LNCaP clone FGC (cell line): Measurements from ENCODE around the gene NRP1.
"Not testable (repeated sequence)": the region's sequence is repeated elsewhere in the genome, so short reads cannot be mapped to it uniquely, and the experiment has no call there.

Source experiments
- DNase-seq: peaks from one replicate; pipeline ENCODE4 v3.0.0-alpha.2; 2011; ENCODE audit warnings: low read depth
- H3K4me3 ChIP-seq: 2 replicates; pipeline ENCODE4 v1.5.1; 2011; ENCODE audit warnings: mild to moderate bottlenecking, low read depth, low read length, control low read depth
- CTCF ChIP-seq: IDR thresholded peaks from 2 replicates; pipeline ENCODE4 v1.5.1; 2012; ENCODE audit warnings: mild to moderate bottlenecking; ENCODE audit not compliant: control insufficient read depth, insufficient read depth; ENCODE audit errors: extremely low read depth

NRP1 gene

DNA sequence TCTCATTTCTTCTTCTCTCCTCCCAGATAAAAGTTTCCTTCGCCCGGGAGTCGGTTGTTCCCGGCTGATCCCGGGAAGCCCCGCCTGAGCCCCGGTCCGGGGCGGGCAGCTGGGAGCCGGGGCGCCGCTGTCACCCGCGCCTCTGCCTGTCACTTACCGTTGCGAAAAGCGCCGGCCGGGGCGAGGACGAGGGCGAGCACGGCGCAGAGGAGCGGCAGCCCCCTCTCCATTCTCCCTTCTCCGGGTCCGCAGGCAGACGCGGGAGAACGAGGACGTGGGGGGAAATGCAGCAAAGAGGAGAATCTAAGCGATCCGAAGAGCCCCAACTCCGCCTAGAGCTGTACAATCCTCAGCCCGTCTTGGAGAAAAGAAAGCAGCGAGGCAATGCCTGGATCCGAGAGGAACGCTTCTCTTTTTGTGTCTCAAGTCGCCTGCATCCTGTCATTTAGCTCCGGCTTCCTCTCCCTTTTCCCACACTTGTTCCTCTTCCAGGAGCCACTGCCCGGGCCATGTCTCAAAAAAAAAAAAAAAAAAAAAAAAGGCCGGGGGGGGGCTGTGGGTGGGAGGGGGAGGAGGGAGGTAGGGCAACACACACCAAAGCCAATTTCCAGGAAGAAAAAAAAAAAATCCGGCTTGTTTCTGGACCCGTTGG is at the start of gene NRP1:
Gene NRP1 (minus strand): TSS at position 515 of the 652 bp plus-strand sequence. CDS start 285 bp downstream, at position 230.
- no peak for DNase-seq
- TF ChIP-seq CTCF: no peak
- H3K4me3 ChIP-seq: peak within 1 kb of the TSS; percentile 82

DNA sequence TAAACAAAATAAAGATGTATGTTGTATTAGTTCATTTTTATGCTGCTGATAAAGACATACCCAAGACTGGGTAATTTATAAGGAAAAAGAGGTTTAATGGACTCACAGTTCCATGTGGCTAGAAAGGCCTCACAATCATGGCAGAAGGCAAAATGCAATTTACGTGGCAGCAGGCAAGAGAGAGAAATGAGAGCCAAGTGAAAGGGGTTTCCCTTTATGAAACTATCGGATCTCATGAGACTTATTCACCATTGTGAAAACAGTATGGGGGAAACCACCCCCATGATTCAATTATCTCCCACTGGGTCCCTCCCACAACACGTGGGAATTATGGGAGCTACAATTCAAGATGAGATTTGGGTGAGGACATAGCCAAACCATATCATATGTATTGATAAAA is 49.7 kb upstream of the NRP1 start:
- not testable (repeated sequence) for DNase-seq, H3K4me3 ChIP-seq

DNA sequence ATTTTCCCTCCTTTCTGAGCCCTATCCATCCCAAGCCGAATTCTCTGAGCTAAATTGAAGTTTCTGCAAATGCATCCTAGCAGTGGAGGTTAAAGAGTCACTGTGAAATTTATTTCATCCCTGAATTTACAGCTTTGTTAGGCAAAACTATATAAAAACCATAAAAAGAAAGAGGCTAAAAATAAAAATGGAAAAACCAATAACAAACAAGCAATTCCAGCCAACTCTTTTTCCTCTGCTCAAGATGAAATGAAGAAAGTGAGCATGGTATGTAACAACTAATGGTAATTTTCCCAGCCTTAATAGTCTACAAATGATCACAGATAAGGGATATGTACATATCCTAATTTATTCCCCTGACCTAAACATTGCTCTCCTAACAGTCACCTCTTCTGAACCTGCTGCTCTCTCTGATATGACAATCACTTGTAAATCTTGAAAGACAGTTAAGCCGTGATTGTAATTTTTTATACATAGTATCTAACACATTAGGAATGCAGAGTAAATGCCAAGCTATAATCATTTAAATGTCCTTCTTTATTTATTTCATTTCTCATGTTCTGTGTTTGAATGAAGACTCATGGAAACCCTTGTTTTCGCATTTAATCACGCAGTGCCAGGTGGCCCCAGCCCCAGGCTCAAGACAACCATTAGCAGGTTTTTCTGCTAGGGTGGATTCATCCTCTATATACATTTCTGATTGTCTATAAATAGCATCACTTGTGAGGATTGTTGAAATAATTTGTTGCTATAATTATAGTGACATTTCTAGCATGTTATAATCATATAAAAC is 48.6 kb upstream of the NRP1 start:
- H3K4me3 ChIP-seq: no peak overlapping the region
- peak; percentile 26 for DNase-seq
- TF ChIP-seq CTCF: no peak

DNA sequence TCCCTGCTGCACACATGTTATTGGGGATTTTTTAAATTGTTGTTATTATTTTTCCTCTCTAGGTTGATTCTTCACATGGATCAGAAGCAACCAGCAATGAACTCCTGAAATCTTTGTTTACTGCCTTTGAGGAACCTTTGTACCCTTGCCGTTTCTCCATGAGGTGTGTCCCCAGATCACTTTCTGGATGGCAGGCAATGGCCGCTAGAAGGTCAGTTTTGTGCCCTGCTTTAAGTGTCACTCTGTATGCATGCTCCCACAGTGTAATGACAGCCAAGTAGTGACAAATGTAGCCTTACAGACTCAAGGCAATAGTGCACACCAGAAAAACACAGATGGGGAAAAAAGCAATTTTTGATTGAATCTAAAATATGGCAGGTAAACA is 47.7 kb upstream of the NRP1 start:
- no peak overlapping the region for H3K4me3 ChIP-seq
- DNase-seq: no peak
- no peak for TF ChIP-seq CTCF

- TF ChIP-seq CTCF: no peak
- no peak for DNase-seq
- no peak overlapping the region for H3K4me3 ChIP-seq
Measured at GRCh38 chr10:33381451-33382215, 47.2 kb upstream of the NRP1 start.

DNA sequence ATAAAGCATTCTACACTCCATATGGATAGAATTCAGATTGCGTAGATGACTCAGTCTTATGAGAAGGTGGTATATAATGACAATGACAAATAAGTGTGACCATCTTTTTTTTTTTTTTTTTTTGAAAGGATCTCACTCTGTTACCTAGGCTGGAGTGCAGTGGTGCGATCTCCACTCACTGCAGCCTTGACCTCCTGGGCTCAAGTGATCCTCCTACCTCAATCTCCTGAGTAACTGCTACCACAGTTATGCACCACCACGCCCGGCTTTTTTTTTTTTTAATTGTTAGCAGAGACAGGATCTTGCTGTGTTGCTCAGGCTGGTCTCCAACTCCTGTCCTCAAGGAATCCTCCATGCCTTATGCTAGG is 43.2 kb upstream of the NRP1 start:
- no peak for DNase-seq
- no peak for TF ChIP-seq CTCF
- no peak overlapping the region for H3K4me3 ChIP-seq

- no peak overlapping the region for H3K4me3 ChIP-seq
- no peak for TF ChIP-seq CTCF
- DNase-seq: no peak
Measured at GRCh38 chr10:33376976-33377657, 42.6 kb upstream of the NRP1 start.
